C4-2B (cell line): ENCODE measurements around the gene EZR.

Experiments used
- H3K27ac ChIP-seq: fragments of 450-650 bp; 2 replicates; pipeline ENCODE4 v1.5.1; 2017
- ZFX ChIP-seq: fragments of 450-650 bp; IDR thresholded peaks from 2 replicates; pipeline ENCODE4 v1.6.1; 2017
- TF ChIP-seq, protein P1 (sequence below): fragments of 450-650 bp; conservative IDR thresholded peaks from 2 replicates; pipeline ENCODE4 v1.5.1; 2017; ENCODE audit warnings: mild to moderate bottlenecking

The EZR gene

DNA sequence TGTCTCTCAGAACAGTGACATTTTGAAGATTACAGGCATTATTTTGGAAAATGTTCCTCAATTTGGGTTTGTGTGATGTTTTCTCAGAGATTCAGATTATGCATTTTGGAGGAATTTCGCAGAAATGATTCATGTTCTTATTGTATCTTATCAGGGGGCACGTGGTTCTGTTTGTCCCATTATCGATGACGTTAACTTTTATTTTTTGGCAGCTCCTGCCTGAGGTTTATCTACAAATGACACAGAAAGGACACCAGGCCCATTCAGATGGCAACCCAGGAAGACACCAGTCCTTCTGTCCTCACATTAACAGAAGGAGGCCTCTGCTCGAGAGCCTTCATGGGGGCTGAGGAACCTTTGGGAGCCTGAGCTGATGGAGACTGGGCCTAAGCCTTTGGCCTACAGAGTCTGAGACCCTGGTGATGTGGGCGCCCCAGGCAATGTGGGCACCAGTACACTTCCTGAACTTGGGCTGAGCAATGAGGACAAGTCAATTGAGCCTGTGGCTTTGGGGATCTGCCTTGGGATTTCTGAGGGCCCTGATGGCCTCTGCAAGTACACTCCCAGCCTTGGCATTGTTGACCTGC lies 41.2 kb upstream of the EZR start:
- TF ChIP-seq, protein P1, sequence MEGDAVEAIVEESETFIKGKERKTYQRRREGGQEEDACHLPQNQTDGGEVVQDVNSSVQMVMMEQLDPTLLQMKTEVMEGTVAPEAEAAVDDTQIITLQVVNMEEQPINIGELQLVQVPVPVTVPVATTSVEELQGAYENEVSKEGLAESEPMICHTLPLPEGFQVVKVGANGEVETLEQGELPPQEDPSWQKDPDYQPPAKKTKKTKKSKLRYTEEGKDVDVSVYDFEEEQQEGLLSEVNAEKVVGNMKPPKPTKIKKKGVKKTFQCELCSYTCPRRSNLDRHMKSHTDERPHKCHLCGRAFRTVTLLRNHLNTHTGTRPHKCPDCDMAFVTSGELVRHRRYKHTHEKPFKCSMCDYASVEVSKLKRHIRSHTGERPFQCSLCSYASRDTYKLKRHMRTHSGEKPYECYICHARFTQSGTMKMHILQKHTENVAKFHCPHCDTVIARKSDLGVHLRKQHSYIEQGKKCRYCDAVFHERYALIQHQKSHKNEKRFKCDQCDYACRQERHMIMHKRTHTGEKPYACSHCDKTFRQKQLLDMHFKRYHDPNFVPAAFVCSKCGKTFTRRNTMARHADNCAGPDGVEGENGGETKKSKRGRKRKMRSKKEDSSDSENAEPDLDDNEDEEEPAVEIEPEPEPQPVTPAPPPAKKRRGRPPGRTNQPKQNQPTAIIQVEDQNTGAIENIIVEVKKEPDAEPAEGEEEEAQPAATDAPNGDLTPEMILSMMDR = no peak
- TF ChIP-seq ZFX = no peak
- no peak overlapping the region for H3K27ac ChIP-seq

- no peak for TF ChIP-seq ZFX
- TF ChIP-seq, protein P1 = no peak
- no peak overlapping the region for H3K27ac ChIP-seq
Observed at GRCh38 chr6:158856261-158856660, 37.1 kb upstream of the EZR start.

DNA sequence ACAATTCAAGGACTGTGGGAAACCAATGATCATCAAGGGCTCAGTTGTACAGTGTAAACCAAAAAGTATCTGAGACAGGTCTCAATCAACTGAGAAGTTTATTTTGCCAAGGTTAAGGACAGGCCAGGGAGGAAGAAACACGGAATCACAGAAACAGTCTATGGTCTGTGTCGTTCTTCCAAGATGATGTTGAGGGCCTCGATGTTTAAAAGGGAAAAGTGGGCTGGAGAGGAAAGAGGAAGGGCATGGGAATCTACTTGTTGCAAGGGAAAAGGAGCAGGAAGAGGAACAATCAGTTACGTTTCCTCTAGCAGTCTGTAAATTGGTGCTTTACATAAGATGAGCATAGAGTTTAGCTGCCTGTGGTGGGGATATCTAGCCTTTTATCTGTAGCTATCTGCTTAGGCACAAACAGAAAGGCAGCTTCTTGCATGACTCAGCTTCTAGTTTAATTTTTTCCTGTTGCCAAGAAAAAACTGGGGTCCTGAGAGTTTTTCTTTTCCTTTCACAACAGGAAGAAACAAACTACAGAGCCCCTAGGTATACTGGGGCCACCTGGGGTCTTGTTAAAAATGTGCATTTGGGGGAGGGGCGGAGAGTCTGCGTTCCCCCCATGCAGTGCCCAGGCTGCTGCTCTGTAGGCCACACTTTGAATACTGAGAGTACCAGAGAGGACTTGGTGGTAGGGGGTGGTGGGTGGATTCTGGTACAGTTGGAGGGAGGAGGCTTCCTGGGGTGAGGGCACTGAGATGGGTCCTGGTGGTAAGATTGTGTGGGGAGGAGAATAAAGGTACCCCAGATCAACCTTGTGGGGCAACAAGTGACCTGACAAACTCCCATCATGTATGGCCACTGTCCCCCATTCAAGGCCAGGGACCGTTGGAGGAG lies 35.3 kb upstream of the EZR start:
- no peak for TF ChIP-seq ZFX
- TF ChIP-seq, protein P1 = no peak
- no peak overlapping the region for H3K27ac ChIP-seq

- TF ChIP-seq, protein P1 = no peak
- TF ChIP-seq ZFX = no peak
- no peak overlapping the region for H3K27ac ChIP-seq
Observed at GRCh38 chr6:158853880-158854213, 34.7 kb upstream of the EZR start.

GRCh38 chr6:158853072-158853879 lies 34.1 kb upstream of the EZR start:
- no peak overlapping the region for H3K27ac ChIP-seq
- no peak for TF ChIP-seq ZFX
- TF ChIP-seq, protein P1 = no peak

GRCh38 chr6:158852312-158853071 lies 33.3 kb upstream of the EZR start:
- no peak for TF ChIP-seq ZFX
- TF ChIP-seq, protein P1 = no peak
- no peak overlapping the region for H3K27ac ChIP-seq
